HUDEP-2 (cell line): ENCODE measurements around the gene ASCL2.
"Not testable (repeated sequence)": the region's sequence is repeated elsewhere in the genome, so short reads cannot be mapped to it uniquely, and the experiment has no call there.

Source experiments
- DNase-seq, 76 experiments: peaks; one replicate each; lab custom pipeline; 2025; ENCODE audit not compliant: unreplicated experiment in 76 of 76; lab: John Stamatoyannopoulos, UW

ASCL2 gene

DNA sequence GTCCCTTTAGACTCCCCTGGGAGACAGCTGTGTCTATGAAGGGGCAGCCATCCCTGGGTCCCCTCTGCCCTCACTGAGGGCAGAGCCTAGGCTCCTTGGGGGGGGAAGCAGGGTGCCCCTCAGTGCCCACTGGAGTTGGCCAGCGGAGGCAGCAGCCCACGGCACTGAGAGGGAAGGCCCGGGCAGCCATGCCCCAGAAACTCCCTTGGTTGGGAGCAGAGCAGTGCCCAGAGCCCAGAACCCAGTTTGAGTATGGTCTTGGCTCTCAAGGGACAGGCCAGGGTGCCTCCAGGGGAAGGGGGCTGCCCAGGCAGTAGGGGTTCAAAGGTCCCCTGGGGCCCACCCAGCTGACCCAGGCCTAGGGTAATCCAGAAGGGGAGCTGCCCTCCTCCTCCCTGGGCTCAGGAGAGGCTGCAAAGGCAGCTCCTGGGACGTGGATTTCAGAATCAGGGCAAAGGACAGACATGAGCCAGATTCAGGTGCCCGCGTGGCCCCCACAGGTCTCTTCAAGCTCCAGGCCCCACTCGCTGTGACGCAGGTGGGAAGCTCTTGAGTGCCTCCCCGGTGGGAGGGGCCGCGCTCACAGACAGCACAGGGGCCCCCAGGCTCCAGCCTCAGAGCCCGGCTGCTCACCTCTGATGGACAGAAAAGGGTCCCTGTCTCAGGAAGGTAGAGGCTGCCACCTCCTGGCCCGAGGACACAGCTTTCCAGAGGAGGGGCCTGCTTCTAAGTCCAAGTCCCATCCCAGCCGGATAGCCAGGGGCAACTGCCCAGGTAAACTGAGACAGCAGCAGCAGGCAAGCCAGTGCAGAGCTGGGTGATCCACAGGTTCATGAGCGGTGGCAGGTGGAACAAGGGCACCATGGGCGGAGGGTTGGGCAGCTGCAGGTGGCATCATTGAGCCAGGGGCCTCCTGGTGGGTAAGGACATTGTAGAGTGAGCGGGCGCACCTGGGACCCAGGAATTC lies 28.7 kb upstream of the ASCL2 start:
- DNase-seq, result peak in 1 of 76 experiments; percentile 22

DNA sequence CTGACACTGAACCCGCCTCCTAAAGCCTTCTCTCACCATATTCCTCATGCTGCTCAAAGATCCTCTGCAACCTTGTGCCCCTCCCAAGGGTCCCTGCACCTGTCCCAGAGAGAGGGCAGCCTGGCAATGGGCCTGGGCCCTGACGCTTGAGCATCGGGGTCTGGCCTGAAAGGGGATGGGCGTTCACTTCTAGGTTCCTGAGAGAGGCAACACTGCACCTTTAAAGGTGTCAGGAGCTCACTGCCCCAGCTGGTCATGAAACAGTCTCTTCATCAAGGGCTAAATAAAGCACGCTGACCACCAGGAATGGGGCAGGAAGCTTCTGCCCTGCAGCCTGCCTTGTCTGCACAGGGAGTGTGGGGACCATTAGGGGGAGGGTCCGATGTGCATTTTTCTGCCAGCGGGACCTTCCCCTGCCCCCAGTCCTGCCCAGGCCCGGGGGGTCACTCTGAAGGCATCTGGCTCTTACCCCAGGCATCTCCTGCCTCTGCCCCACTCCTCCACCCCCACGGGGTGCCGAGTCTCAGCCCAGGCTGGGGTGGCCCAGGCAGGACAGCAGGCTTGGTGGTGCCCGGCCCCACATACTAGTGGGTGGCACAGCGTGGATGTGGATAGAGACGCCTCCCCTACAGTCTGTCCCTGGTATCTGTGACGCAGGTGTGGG lies 27.9 kb upstream of the ASCL2 start:
- DNase-seq, result no peak

GRCh38 chr11:2297623-2298030 lies 27.2 kb upstream of the ASCL2 start:
- no peak for DNase-seq

DNA sequence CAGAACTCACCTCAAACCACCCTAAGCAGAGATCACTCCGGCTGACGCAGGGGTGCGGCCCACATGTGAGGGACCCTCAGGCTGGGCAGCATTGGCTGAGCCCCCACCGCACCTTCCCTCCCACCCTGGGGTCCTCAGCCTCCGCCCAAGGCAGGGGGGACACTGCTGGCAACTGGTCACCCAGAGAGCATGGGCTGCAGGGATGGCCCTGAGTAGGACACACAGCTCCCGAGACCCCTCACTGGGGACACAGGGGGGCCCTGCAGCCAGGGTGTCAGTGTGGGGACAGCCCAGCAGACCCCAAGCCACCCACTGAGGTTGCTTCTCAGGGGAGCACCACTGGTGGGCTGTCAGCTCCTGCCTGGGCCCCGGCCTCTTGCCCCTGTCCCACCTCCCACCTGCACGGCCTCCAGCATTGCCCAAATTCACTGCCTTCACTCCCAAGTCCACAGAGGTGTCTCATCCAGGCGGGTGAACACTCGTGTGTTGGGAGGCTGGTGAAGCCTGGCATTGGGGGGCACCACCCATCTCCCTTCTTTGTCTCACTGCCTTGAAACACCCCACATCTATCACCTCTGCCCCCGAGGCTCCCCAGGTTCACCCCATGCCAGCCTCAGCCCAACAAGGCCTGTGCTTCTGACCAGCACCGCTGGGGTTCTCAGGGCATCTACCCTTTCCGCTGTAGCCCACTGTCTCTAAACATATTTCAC lies 26.7 kb upstream of the ASCL2 start:
- no peak for DNase-seq

- no peak for DNase-seq
These were observed 25.9 kb upstream of the ASCL2 start for GRCh38 chr11:2295971-2296912.

GRCh38 chr11:2294926-2295290 lies 24.5 kb upstream of the ASCL2 start:
- no peak for DNase-seq

DNA sequence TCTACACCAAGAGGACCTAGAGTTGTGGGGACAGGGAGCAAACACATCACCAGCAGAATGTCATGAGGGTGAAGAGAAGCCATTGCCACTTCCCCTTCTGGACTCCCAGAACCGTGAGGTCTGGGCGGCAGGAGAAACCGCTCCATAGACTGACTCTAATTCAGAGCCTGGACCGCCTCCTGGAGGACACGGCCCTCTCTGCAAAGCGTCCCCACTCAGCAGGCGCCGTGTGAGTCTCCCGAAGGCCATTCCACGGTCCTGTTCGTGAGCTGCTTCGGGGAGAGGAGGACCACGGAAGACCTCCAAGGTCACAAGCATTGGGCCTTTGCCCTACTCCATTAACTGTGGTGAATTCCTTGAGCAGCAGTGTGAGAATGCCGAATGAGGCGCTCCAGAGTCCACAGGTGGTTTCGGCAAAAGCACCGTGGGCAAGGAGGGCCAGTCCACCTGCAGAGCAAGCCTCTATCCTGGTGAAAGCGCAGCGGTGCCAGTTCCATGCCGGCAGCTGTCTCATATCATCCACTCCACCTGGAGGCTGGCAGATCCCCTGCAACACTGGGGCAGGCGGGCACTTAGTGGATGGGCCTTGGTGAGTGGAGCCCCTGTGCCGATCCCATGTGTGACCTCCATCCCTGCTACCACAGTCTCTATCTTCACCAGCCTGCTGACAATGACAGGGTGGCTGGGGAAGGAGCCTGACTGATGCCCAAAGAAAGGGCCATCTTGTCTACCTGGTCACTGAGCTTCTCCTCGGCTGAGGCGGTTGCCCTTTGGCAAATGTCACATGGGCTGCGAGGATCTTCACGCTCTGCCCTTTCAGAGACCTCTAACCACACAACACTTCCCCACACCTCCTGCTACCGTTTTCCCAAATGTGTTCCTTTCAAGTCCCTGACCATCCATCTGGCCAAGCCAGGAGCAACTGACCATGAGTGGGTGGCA lies 23.9 kb upstream of the ASCL2 start:
- no peak for DNase-seq

DNA sequence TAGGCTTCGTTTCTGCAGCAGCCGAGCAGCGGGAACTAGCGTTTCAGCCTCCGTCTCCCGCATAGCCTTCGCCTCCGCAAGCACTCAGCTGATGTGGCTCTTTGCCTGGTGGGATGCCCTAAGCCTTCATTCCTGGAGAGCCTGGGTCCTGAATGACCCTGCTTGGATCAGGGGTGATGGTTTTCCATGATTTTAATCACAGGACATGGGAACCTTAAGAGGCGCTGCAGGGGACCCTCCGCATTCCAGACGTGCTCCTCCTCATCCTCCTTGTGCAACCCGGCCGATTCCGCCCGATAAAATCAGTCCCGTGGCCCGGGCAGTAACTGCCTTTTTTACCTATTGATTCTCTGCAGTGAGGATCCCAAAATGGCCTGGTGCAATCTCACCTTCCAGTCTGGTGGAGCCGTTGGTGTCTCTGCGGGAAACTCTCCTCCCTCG lies 23.2 kb upstream of the ASCL2 start:
- no peak for DNase-seq

DNA sequence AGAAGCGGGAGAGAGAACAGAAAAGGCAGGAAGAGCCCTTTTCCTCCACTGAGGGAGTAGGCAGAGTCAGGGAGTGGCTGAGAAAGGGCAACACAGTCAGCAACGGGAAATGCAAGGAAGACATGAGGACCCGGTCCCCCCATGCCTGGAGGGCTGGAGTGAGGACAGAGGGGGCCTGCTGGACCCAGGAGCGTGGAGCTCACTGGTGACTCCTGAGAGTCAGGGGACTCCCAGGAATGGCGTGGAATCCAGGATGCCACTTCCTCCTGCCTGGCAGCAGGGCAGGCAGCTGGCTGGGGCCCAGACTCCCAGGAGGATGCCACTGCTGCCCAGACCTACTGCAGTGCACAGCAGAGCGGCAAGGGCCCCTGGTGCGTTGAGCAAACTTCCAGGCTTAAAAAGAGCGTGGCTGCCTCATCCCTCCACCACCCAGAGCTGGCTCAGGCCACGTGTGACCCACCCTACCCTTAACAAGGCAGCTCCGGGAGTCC lies 20.0 kb upstream of the ASCL2 start:
- DNase-seq, result no peak

DNA sequence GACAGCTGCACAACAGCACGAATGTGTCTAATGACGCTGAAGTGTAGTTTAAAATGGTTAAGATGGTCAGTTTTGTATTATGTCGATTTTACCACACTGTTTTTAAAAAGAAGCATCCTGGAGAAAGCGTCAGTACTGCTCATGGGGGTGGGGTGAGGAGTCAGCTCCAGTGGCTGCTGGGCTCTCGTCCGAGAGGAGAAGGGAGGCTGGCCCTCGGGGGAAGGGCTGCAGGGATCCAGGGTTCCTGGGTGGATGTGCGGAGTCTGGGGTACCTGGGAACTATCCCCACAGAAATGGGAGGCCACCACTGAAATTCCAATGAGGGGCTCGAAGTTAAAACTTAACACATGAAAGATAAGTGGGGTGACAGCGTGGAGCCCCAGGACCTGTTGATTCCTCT lies 19.5 kb upstream of the ASCL2 start:
- DNase-seq, result no peak

DNA sequence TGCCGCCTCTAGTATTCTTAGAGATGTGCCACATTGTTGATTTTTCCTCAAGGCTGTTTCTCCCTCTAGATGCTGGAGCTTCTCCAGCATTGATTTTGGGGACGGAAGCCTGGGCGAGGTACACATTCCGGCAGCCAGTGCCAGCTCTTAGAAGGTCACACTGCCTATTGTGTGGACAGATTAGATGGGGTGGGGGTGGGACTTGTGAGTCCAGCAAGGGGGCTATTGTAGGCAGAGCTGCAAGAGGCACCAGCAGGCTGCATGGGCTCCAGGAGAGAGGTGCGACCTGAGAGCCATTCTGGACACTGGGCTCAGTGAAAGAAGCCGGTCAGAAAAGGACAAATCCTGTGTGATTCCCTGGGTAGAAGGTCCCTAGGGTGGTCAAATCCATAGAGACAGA lies 19.0 kb upstream of the ASCL2 start:
- no peak for DNase-seq

- no peak for DNase-seq
These were observed 16.7 kb upstream of the ASCL2 start for GRCh38 chr11:2287091-2287490.

DNA sequence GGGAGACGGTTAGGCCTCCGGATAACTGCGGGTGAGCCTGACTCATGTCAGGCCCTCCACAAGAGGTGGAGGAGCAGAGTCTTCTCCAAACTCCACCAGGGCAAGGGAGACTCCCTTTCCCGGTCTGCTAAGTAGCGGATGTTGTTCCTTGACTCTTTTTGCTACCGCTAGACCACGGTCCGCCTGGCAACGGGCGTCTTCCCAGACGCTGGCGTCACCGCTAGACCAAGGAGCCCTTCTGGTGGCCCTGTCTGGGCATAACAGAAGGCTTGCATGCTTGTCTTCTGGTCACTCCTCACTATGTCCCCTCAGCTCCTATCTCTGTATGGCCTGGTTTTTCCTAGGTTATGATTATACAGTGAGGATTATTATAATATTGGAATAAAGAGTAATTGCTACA lies 16.0 kb upstream of the ASCL2 start:
- not testable (repeated sequence) for DNase-seq

GRCh38 chr11:2280208-2280607 lies 9.8 kb upstream of the ASCL2 start:
- no peak for DNase-seq

DNA sequence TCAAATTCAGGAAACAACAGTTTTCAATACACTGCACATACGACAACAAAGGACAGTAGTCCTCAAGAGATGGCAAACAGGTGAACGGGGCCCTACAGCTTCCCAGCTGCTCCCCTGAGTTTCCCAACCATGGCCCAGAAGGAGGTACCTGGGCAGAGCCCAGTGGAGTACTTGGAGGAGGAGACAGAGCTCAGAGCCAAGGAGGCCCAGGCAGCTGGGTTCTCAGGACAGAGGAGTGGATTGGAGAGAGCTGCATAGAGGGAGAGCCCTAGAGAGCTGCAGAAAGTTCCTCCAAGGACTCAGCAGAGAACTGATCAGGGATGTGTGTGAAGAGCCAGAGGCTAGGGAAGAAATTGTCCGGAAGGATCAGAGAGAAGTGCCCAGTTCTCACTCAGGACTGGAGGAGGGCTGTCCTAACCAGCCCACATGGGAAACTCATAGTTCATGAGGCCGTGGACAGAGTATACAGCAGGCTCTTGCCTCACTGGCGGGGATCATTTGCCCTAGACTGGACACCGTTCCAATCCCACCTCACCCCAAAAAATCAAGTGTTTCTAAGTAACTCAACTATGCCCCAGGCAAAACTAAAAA lies 7.6 kb upstream of the ASCL2 start:
- no peak for DNase-seq

- no peak for DNase-seq
These were observed 6.6 kb upstream of the ASCL2 start for GRCh38 chr11:2277008-2277346.

- no peak for DNase-seq
These were observed 6.1 kb upstream of the ASCL2 start for GRCh38 chr11:2276280-2277007.
